ENCODE results near the gene ANKRD34A. TPM values are rescaled to one million over a fixed set of nuclear protein-coding genes. Genes with fewer than 3 reads are reported as not detected.
"Not testable (repeated sequence)": the region's sequence is repeated elsewhere in the genome, so short reads cannot be mapped to it uniquely, and the experiment has no call there.

The ANKRD34A gene
- total RNA-seq, 1 donor from 2014 or later, result 0.49 TPM

DNA sequence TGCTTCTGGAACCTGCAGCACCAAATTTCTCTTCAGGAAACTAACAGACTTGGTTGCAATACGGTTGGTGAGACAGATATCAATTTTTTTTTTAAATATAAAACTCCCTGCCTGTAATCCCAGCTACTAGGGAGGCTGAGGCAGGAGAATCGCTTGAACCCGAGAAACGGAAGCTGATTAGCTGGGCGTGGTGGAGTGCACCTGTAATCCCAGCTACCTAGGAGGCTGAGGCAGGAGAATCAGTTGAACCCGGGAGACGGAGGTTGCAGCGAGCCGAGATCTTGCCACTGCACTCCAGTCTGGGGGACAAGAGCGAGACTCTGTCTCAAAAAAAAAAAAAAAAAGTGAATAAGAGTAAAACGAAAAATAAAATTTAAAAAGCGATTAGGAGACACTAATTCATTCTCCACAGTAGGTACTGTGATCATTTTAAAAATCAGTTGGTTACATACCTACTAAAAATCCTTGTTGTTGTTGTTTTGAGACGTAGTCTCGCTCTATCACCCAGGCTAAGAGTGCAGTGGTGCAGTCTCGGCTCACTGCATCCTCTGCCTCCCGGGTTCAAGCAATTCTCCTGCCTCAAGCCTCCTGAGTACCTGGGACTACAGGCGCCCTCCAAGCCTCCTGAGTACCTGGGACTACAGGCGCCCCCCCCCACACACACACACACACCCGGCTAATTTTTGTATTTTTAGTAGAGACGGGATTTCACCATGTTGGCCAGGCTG lies 36.3 kb downstream of the ANKRD34A start:
- TF ChIP-seq, protein P1, sequence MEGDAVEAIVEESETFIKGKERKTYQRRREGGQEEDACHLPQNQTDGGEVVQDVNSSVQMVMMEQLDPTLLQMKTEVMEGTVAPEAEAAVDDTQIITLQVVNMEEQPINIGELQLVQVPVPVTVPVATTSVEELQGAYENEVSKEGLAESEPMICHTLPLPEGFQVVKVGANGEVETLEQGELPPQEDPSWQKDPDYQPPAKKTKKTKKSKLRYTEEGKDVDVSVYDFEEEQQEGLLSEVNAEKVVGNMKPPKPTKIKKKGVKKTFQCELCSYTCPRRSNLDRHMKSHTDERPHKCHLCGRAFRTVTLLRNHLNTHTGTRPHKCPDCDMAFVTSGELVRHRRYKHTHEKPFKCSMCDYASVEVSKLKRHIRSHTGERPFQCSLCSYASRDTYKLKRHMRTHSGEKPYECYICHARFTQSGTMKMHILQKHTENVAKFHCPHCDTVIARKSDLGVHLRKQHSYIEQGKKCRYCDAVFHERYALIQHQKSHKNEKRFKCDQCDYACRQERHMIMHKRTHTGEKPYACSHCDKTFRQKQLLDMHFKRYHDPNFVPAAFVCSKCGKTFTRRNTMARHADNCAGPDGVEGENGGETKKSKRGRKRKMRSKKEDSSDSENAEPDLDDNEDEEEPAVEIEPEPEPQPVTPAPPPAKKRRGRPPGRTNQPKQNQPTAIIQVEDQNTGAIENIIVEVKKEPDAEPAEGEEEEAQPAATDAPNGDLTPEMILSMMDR (conservative IDR thresholded peaks at IDR 0.05), result no peak
- H3K27ac Mint-ChIP-seq (ENCODE audit: unreplicated experiment), result no peak overlapping the region
- DNase-seq (ENCODE audit: low read depth, low spot score), result no peak
- H3K36me3 Mint-ChIP-seq (ENCODE audit: low read depth), result peaks cover 5% of the 10 kb centered on the region
- H3K4me3 Mint-ChIP-seq, result peak overlapping the region; percentile 82
- no peaks in the 10 kb centered on the region for H3K9me3 Mint-ChIP-seq
- H3K27me3 Mint-ChIP-seq (ENCODE audit: low read depth), result no peaks in the 10 kb centered on the region
- H3K4me1 Mint-ChIP-seq, result peaks cover 4% of the 10 kb centered on the region

GRCh38 chr1:145927063-145927886 lies 37.1 kb downstream of the ANKRD34A start, which contains the start of gene RBM8A:
TSS of gene RBM8A (minus strand) at chr1:145927484. CDS start at chr1:145927426, 58 bp downstream.
- TF ChIP-seq, protein P1 (conservative IDR thresholded peaks at IDR 0.05), result peak; percentile 76
- Mint-ChIP-seq H3K4me1 (peaks cover 4% of the 10 kb centered on the region), H3K36me3 (ENCODE audit: low read depth) (peaks cover 5% of the 10 kb centered on the region), H3K9me3 (no peaks in the 10 kb centered on the region), H3K27me3 (ENCODE audit: low read depth) (no peaks in the 10 kb centered on the region), H3K27ac (ENCODE audit: unreplicated experiment) (peak within 1 kb of the TSS; percentile 25), H3K4me3 (no peak within 1 kb of the TSS)
- DNase-seq (ENCODE audit: low read depth, low spot score), result peak; percentile 82

DNA sequence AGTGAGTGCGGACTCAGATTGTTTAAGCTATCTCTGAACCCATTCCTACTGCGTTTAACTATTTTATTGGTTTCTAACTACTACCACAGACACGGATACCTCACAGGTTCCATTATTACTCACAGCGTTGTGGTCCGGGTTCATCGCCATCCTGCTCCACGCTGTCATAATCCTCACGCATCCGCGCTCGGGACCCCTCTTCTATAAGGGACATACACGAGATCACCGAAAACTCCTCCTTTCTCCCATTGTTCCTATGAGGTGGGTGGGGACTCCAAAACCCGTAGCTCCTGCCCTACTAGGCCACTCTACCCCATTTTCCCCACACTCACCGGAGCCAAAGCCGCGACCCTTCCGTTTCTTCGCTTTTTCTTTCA lies 37.7 kb downstream of the ANKRD34A start:
- no peaks in the 10 kb centered on the region for H3K9me3 Mint-ChIP-seq
- peaks cover 4% of the 10 kb centered on the region for H3K4me1 Mint-ChIP-seq
- no peak overlapping the region for H3K4me3 Mint-ChIP-seq
- peak overlapping the region; percentile 25 for H3K27ac Mint-ChIP-seq (ENCODE audit: unreplicated experiment)
- TF ChIP-seq, protein P1 (conservative IDR thresholded peaks at IDR 0.05), result no peak
- no peak for DNase-seq (ENCODE audit: low read depth, low spot score)
- H3K27me3 Mint-ChIP-seq (ENCODE audit: low read depth), result no peaks in the 10 kb centered on the region
- H3K36me3 Mint-ChIP-seq (ENCODE audit: low read depth), result peaks cover 5% of the 10 kb centered on the region

- peak overlapping the region; percentile 12 for H3K4me3 Mint-ChIP-seq
- DNase-seq (ENCODE audit: low read depth, low spot score), result no peak
Observed at GRCh38 chr1:145922266-145922665, 42.1 kb downstream of the ANKRD34A start.

DNA sequence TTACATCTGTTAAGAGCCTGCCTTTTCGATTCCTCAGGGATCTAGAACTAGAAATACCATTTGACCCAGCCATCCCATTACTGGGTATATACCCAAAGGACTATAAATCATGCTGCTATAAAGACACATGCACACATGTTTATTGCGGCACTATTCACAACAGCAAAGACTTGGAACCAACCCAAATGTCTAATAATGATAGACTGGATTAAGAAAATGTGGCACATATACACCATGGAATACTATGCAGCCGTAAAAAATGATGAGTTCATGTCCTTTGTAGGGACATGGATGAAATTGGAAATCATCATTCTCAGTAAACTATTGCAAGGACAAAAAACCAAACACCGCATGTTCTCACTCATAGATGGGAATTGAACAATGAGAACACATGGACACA lies 44.1 kb downstream of the ANKRD34A start:
- H3K27me3 Mint-ChIP-seq (ENCODE audit: low read depth); H3K9me3 Mint-ChIP-seq; DNase-seq (ENCODE audit: low read depth, low spot score); H3K36me3 Mint-ChIP-seq (ENCODE audit: low read depth); H3K27ac Mint-ChIP-seq (ENCODE audit: unreplicated experiment): not testable (repeated sequence)
- H3K4me3 Mint-ChIP-seq, result peak overlapping the region; percentile 99
- peaks cover 28% of the 10 kb centered on the region for H3K4me1 Mint-ChIP-seq

More at GRCh38 chr1:145922266-145922665, 42.1 kb downstream of the ANKRD34A start:
- no peaks in the 10 kb centered on the region for H3K9me3 Mint-ChIP-seq
- no peak overlapping the region for H3K27ac Mint-ChIP-seq (ENCODE audit: unreplicated experiment)
- H3K4me1 Mint-ChIP-seq, result peaks cover 24% of the 10 kb centered on the region
- peaks cover 5% of the 10 kb centered on the region for H3K36me3 Mint-ChIP-seq (ENCODE audit: low read depth)
- TF ChIP-seq, protein P1 (conservative IDR thresholded peaks at IDR 0.05), result no peak
- H3K27me3 Mint-ChIP-seq (ENCODE audit: low read depth), result no peaks in the 10 kb centered on the region

Data from neural crest cell (in vitro differentiated cells).